ENCODE measurements around the gene DCBLD1.
A peak's percentile ranks its signal among the peaks of the same experiment; 100 is the strongest.

The DCBLD1 gene

DNA sequence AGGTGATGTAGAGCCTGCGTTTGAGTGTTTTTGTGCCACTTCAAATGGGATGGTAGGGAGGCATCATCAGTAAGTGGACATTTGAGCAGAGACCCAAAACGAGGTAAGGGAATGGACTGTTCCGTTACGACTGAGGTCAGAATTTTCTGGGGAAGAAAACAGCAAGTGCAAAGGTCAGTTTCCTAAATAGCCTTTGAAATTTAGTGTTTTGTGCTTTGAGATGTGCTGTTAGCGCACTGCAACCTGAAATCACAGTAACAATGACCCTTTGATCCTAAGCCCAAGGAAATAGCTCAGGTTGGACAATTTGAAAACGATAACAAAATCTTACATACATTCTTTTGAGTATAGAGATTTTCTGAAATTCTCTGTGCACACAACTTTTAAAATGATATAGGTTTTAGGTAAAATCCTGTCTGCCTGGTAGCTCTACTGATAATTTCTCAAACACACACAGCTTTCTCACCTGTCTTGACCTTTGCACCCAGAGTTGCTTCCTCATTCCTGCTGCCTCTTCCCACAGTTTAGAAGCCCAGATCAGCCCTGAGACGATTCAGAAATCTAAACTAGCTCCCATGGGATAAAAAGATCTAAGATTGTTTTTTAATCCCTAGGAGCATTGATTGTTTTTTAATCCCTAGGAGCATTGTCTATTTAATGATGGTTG is 22.1 kb downstream of the DCBLD1 start:
- H3K4me3 ChIP-seq (ENCODE audit: low read depth, low read length) = no peak overlapping the region
- H3K27me3 ChIP-seq (replicated peaks) = no peaks in the 10 kb centered on the region
- TF ChIP-seq, protein P1, sequence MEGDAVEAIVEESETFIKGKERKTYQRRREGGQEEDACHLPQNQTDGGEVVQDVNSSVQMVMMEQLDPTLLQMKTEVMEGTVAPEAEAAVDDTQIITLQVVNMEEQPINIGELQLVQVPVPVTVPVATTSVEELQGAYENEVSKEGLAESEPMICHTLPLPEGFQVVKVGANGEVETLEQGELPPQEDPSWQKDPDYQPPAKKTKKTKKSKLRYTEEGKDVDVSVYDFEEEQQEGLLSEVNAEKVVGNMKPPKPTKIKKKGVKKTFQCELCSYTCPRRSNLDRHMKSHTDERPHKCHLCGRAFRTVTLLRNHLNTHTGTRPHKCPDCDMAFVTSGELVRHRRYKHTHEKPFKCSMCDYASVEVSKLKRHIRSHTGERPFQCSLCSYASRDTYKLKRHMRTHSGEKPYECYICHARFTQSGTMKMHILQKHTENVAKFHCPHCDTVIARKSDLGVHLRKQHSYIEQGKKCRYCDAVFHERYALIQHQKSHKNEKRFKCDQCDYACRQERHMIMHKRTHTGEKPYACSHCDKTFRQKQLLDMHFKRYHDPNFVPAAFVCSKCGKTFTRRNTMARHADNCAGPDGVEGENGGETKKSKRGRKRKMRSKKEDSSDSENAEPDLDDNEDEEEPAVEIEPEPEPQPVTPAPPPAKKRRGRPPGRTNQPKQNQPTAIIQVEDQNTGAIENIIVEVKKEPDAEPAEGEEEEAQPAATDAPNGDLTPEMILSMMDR (IDR thresholded peaks at IDR 0.05; ENCODE audit: low read depth, low read length, missing control alignments) = no peak
- H3K27ac ChIP-seq = no peak overlapping the region
- in situ Hi-C loops (cut with HindIII; ENCODE audit: low pct_ligation_motif_present, low sequenced_read_pairs) = no loop called here
- DNase-seq = no peak
- peaks cover 14% of the 10 kb centered on the region for H3K36me3 ChIP-seq (replicated peaks)

DNA sequence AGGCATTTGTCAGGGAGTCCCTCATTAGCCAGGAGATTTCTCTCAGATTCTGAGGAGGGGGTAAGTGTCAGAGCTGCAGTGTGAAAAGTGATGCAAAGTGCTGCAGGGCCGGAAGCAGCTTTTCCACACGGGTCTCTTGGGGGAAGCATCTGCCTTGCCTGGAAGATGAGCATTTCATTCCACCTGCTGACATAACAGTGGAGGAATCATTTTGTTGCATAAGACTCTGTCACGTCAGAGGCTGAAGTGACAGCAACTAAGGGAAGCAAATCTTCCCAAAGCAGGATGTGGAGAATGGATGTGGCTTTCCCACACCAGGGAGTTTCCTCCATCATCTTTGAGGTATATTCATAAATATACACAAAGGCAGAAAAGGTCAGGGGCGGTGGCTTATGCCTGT is 22.8 kb downstream of the DCBLD1 start:
- no peak overlapping the region for H3K4me3 ChIP-seq (ENCODE audit: low read depth, low read length)
- in situ Hi-C loops (cut with HindIII; ENCODE audit: low pct_ligation_motif_present, low sequenced_read_pairs) = no loop called here
- H3K27ac ChIP-seq = no peak overlapping the region
- no peaks in the 10 kb centered on the region for H3K27me3 ChIP-seq (replicated peaks)
- peaks cover 14% of the 10 kb centered on the region for H3K36me3 ChIP-seq (replicated peaks)
- TF ChIP-seq, protein P1 (IDR thresholded peaks at IDR 0.05; ENCODE audit: low read depth, low read length, missing control alignments) = no peak
- DNase-seq = no peak

DNA sequence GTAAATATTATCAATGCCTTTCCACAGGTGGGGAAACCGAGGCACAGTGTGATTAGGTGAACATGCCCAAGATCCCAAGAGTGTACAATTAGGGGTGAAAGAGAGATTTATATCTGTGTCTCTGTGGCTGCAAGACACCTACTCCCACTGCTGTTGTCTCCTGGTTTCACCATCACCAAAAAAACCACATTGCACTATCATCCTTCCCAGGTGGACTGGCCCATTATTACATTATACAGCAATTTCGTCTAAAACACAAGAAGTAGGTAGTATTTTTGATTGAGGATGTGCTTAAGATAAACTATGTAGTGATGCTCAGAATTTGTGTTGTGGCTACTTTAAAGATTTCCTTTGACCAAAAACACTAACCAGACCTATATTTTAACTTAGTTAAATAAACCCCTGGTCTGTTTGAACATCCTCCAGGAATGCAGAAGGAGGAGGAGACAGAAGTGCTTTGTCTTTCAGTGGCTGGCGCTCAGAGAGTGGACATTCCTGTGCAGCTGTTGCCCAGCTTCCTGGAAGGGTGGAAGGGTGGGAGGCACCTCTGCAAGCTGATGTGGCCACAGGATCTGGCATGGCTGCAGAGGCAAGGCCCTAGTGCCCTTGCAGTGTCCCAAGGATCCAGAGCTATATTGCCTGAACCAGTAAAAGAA is 23.8 kb downstream of the DCBLD1 start:
- no peak overlapping the region for H3K4me3 ChIP-seq (ENCODE audit: low read depth, low read length)
- H3K27ac ChIP-seq = no peak overlapping the region
- H3K27me3 ChIP-seq (replicated peaks) = no peaks in the 10 kb centered on the region
- TF ChIP-seq, protein P1 (IDR thresholded peaks at IDR 0.05; ENCODE audit: low read depth, low read length, missing control alignments) = no peak
- DNase-seq = peak; percentile 35
- in situ Hi-C loops (cut with HindIII; ENCODE audit: low pct_ligation_motif_present, low sequenced_read_pairs) = no loop called here
- H3K36me3 ChIP-seq (replicated peaks) = peaks cover 14% of the 10 kb centered on the region

DNA sequence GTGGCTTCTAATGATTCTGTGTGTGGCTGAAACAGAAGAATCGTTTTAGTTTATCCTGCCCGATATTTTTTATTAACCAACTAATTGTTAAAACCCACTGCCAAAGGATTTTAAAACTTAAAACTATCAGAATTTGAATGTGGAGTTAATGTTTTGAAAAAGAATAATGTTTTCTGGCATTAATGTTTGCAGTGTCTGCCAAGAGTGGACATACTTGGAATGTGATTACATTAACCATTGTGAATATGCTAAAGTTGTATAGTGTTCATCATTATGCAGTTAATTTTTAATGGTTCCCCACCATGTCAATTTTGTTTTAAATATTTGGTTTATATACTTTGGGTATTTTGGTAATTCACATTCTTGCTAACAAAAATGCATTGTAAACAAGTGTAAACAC is 24.4 kb downstream of the DCBLD1 start:
- H3K27me3 ChIP-seq (replicated peaks) = no peaks in the 10 kb centered on the region
- in situ Hi-C loops (cut with HindIII; ENCODE audit: low pct_ligation_motif_present, low sequenced_read_pairs) = no loop called here
- no peak overlapping the region for H3K27ac ChIP-seq
- TF ChIP-seq, protein P1 (IDR thresholded peaks at IDR 0.05; ENCODE audit: low read depth, low read length, missing control alignments) = no peak
- H3K4me3 ChIP-seq (ENCODE audit: low read depth, low read length) = no peak overlapping the region
- no peak for DNase-seq
- peaks cover 14% of the 10 kb centered on the region for H3K36me3 ChIP-seq (replicated peaks)

DNA sequence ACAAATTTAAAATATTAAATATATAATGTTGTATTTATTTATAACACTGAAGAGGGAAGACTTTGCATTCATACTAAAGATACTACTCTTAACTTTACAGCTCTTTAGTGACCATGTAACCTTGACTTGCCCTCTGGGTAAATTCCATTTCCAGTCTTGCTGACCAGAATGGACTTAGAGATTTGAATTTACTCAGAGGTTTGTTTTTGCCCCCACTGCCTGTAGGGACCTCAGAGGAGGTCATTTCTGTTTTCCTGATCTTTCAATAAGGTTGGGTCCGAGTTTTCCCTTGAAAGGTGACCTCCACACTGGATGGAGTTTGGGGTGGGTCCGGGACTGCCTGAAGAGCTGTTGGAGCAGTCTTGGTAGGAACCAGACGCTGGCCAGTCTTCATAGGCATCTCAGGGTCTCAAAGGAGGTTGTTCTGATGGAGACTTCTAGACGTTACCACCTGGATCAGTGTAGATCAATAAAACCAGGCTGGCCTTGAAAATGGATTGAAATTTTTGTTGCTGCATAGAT is 26.0 kb downstream of the DCBLD1 start:
- no peak overlapping the region for H3K27ac ChIP-seq
- H3K27me3 ChIP-seq (replicated peaks) = no peaks in the 10 kb centered on the region
- DNase-seq = no peak
- H3K4me3 ChIP-seq (ENCODE audit: low read depth, low read length) = no peak overlapping the region
- H3K36me3 ChIP-seq (replicated peaks) = peaks cover 14% of the 10 kb centered on the region
- in situ Hi-C loops (cut with HindIII; ENCODE audit: low pct_ligation_motif_present, low sequenced_read_pairs) = no loop called here
- TF ChIP-seq, protein P1 (IDR thresholded peaks at IDR 0.05; ENCODE audit: low read depth, low read length, missing control alignments) = no peak
